CD14-positive monocyte (primary cell): ENCODE results near the gene ATP6V0E2. TPM values are rescaled to one million over a fixed set of nuclear protein-coding genes. Genes with fewer than 3 reads are reported as not detected.

Source experiments
- DNase-seq, 3 donors: peaks; one replicate each; pipeline ENCODE4 v3.0.0-alpha.2; 2011 to 2022
- H2AFZ ChIP-seq: 2 replicates; pipeline ENCODE4 v1.6.0; 2012; ENCODE audit warnings: mild to moderate bottlenecking, low read depth, low read length, inconsistent platforms; ENCODE audit not compliant: insufficient read depth, poor library complexity, severe bottlenecking
- H3K27ac ChIP-seq, 2 donors: 1 replicate in 1 of 2; 2 replicates in 1 of 2; pipeline ENCODE4 v1.5.1; 2012 to 2013; ENCODE audit warnings: low read length in 2 of 2, control low read depth in 1 of 2, inconsistent platforms in 1 of 2, low read depth in 1 of 2, mild to moderate bottlenecking in 1 of 2
- H3K27me3 ChIP-seq, 2 donors: one replicate each; pipeline versions ENCODE4 v1.6.0 to v1.6.1; 2011 to 2013; ENCODE audit warnings: low read length in 2 of 2; ENCODE audit not compliant: control insufficient read depth in 2 of 2, insufficient read depth in 2 of 2
- H3K36me3 ChIP-seq, 2 donors: replicated peaks in 1 of 2; 1 replicate in 1 of 2; 2 replicates in 1 of 2; pipeline versions ENCODE4 v1.5.1 to v1.6.1; 2012 to 2013; ENCODE audit warnings: low read length in 2 of 2, control low read depth in 1 of 2, inconsistent platforms in 1 of 2, mild to moderate bottlenecking in 1 of 2; ENCODE audit not compliant: insufficient read depth in 2 of 2, control insufficient read depth in 1 of 2
- H3K4me1 ChIP-seq, 2 donors: 1 replicate in 1 of 2; 2 replicates in 1 of 2; pipeline versions ENCODE4 v1.5.1 to v1.6.1; 2012 to 2013; ENCODE audit warnings: low read length in 2 of 2, control low read depth in 1 of 2, inconsistent platforms in 1 of 2, mild to moderate bottlenecking in 1 of 2, moderate library complexity in 1 of 2; ENCODE audit not compliant: insufficient read depth in 2 of 2, control insufficient read depth in 1 of 2
- H3K4me2 ChIP-seq: replicated peaks from 2 replicates; pipeline ENCODE3; 2012; ENCODE audit warnings: low read length, moderate library complexity, mild to moderate bottlenecking; ENCODE audit not compliant: poor library complexity, severe bottlenecking; ENCODE audit errors: extremely low read depth
- H3K4me3 ChIP-seq, 3 experiments: fragments of 200-600 bp in 1 of 3; sonication (generic) in 1 of 3; replicated peaks in 1 of 3; 1 replicate in 2 of 3; 2 replicates in 1 of 3; pipeline ENCODE4 v1.5.1; 2011 to 2013; ENCODE audit warnings: low read length in 3 of 3, mild to moderate bottlenecking in 3 of 3, control low read depth in 2 of 3, low read depth in 2 of 3, inconsistent platforms in 1 of 3, moderate library complexity in 1 of 3
- H3K79me2 ChIP-seq: 2 replicates; pipeline ENCODE4 v1.6.0; 2012; ENCODE audit warnings: mild to moderate bottlenecking, control low read depth, inconsistent platforms, low read length, moderate library complexity; ENCODE audit not compliant: insufficient read depth
- H3K9ac ChIP-seq: 2 replicates; pipeline ENCODE4 v1.6.0; 2017; ENCODE audit warnings: low read length, mild to moderate bottlenecking; ENCODE audit not compliant: insufficient read depth, poor library complexity, severe bottlenecking
- H3K9me3 ChIP-seq, 2 donors: replicated peaks in 1 of 2; 1 replicate in 1 of 2; 2 replicates in 1 of 2; pipeline versions ENCODE4 v1.5.1 to v1.6.1; 2012 to 2013; ENCODE audit warnings: low read length in 2 of 2, control low read depth in 1 of 2; ENCODE audit not compliant: control insufficient read depth in 1 of 2, insufficient read depth in 1 of 2
- H4K20me1 ChIP-seq: 2 replicates; pipeline ENCODE4 v1.6.0; 2012; ENCODE audit warnings: mild to moderate bottlenecking, low read length, control low read depth, moderate library complexity; ENCODE audit not compliant: insufficient read depth
- H3K27ac Mint-ChIP-seq, 7 donors: one replicate each; pipeline ENCODE4 v1.8.0; 2020; ENCODE audit warnings: mild to moderate bottlenecking in 7 of 7, mixed read lengths in 7 of 7, moderate library complexity in 6 of 7, inconsistent platforms in 2 of 7
- H3K27me3 Mint-ChIP-seq, 3 donors: one replicate each; pipeline ENCODE4 v1.8.0; 2021 to 2022; ENCODE audit warnings: low read depth in 3 of 3, mild to moderate bottlenecking in 3 of 3, mixed read lengths in 3 of 3, moderate library complexity in 3 of 3, inconsistent platforms in 1 of 3
- H3K36me3 Mint-ChIP-seq, 2 donors: one replicate each; pipeline ENCODE4 v1.8.0; 2020; ENCODE audit warnings: mixed read lengths in 2 of 2, inconsistent platforms in 1 of 2, mild to moderate bottlenecking in 1 of 2
- H3K4me1 Mint-ChIP-seq: one replicate; pipeline ENCODE4 v1.8.0; 2020; ENCODE audit warnings: mild to moderate bottlenecking, mixed read lengths
- H3K4me3 Mint-ChIP-seq, 2 donors: one replicate each; pipeline ENCODE4 v1.8.0; 2020; ENCODE audit warnings: mild to moderate bottlenecking in 2 of 2, mixed read lengths in 2 of 2, moderate library complexity in 1 of 2
- H3K9me3 Mint-ChIP-seq, 7 donors: one replicate each; pipeline ENCODE4 v1.8.0; 2020 to 2022; ENCODE audit warnings: mixed read lengths in 7 of 7, mild to moderate bottlenecking in 6 of 7, moderate library complexity in 6 of 7, inconsistent platforms in 2 of 7
- CTCF ChIP-seq: fragments of 200-600 bp; IDR thresholded peaks from one replicate; pipeline ENCODE4 v1.8.0; 2022; ENCODE audit warnings: antibody characterized with exemption, mild to moderate bottlenecking
- WGBS: methylation state at CpG from one replicate; pipeline ENCODE4 v1.1.5; 2013; ENCODE audit warnings: missing lambda C conversion rate; ENCODE audit not compliant: insufficient coverage; 5-methylcytosine and 5-hydroxymethylcytosine counted together
- intact Hi-C, 2 donors: fragments of 100-400 bp; cut with micrococcal nuclease; formaldehyde crosslinking; loops; one replicate each; pipeline versions ENCODE4 v1.15.0 to v1.15.1; 2023
- polyA plus RNA-seq, 3 donors: library from polyadenylated mRNA; depleted of rRNA in 1 of 3; unstranded in 2 of 3; stranded (reverse) in 1 of 3; fragments of 300-500 nt in 2 of 3; fragments of >200 nt in 1 of 3; fragmentation: Illumina TruSeq in 2 of 3; gene quantifications; 1 replicate in 2 of 3; 2 replicates in 1 of 3; pipeline ENCODE4 v1.2.3, GENCODE V29; 2012 to 2021

ATP6V0E2 gene
- polyA plus RNA-seq, 3 donors, result 4.4 to 13.3 (median 8.2) TPM

- Histone ChIP-seq H3K27me3 (no peaks in the 10 kb centered on the region), H3K4me2 (no peak overlapping the region), H3K4me3 (no peak overlapping the region), H2AFZ (no peak overlapping the region), H4K20me1 (no peaks in the 10 kb centered on the region), H3K27ac (no peak overlapping the region), H3K4me1 (no peaks in the 10 kb centered on the region), H3K9ac (no peak overlapping the region), H3K79me2 (no peaks in the 10 kb centered on the region), H3K9me3 (no peaks in the 10 kb centered on the region), H3K36me3 (peaks cover 18 to 47% of the 10 kb centered on the region in 2 donors)
- no peak overlapping the region for H3K4me3 Mint-ChIP-seq
- TF ChIP-seq CTCF, result no peak
- 100% methylated on average over 3 of the region's 4 CpGs for WGBS
- no peaks in the 10 kb centered on the region for H3K9me3 Mint-ChIP-seq
- no peak overlapping the region for H3K27ac Mint-ChIP-seq
- intact Hi-C loops, result no loop called here
- no peaks in the 10 kb centered on the region for H3K27me3 Mint-ChIP-seq
- H3K36me3 Mint-ChIP-seq, result peaks cover 40 to 51% of the 10 kb centered on the region in 2 donors
- peaks cover 1% of the 10 kb centered on the region for H3K4me1 Mint-ChIP-seq
- no peak for DNase-seq
Observed at GRCh38 chr7:149859876-149860275, 13.9 kb upstream of the ATP6V0E2 start.

- Mint-ChIP-seq H3K27ac (peak overlapping the region in 1 of 7 donors; percentile 22), H3K4me1 (peaks cover 12% of the 10 kb centered on the region), H3K36me3 (peaks cover 42 to 54% of the 10 kb centered on the region in 2 donors), H3K9me3 (no peaks in the 10 kb centered on the region), H3K4me3 (no peak overlapping the region), H3K27me3 (no peaks in the 10 kb centered on the region)
- H3K27ac ChIP-seq, result no peak overlapping the region
- H3K9me3 ChIP-seq, result no peaks in the 10 kb centered on the region
- no peak for DNase-seq
- no peak overlapping the region for H2AFZ ChIP-seq
- H3K4me3 ChIP-seq, result no peak overlapping the region
- H3K36me3 ChIP-seq, result peaks cover 18 to 47% of the 10 kb centered on the region in 2 donors
- no peaks in the 10 kb centered on the region for H4K20me1 ChIP-seq
- no peak overlapping the region for H3K9ac ChIP-seq
- H3K27me3 ChIP-seq, result no peaks in the 10 kb centered on the region
- intact Hi-C loops, result no loop called here
- H3K4me2 ChIP-seq, result no peak overlapping the region
- WGBS, result 92% methylated on average over 45 of the region's 45 CpGs
- TF ChIP-seq CTCF, result peak; percentile 14
- peaks cover 10 to 11% of the 10 kb centered on the region in 2 donors for H3K4me1 ChIP-seq
- H3K79me2 ChIP-seq, result no peaks in the 10 kb centered on the region
Observed at GRCh38 chr7:149860821-149861727, 12.7 kb upstream of the ATP6V0E2 start.
